GM21576 (cell line): Measurements from ENCODE around the gene UST.
A peak's percentile ranks its signal among the peaks of the same experiment; 100 is the strongest.

Experiments used
- ATAC-seq: cut with Tn5 transposase; IDR thresholded peaks from one replicate; pipeline ENCODE4 v1.9.1; 2021; ENCODE audit warnings: mild to moderate bottlenecking, moderate library complexity; ENCODE audit not compliant: unreplicated experiment

Gene UST

GRCh38 chr6:148746363-148747144, at the start of gene UST:
Gene UST, plus strand, starts transcription at chr6:148747030. Its CDS starts 401 bp downstream, at chr6:148747431.
- peak; percentile 44 for ATAC-seq

GRCh38 chr6:148697895-148698440, 48.9 kb upstream of the UST start:
- no peak for ATAC-seq

- no peak for ATAC-seq
Observed at GRCh38 chr6:148698671-148699180, 48.1 kb upstream of the UST start.

- no peak for ATAC-seq
Observed at GRCh38 chr6:148700047-148700715, 46.6 kb upstream of the UST start.

GRCh38 chr6:148700741-148701311, 46.0 kb upstream of the UST start:
- peak; percentile 73 for ATAC-seq

GRCh38 chr6:148701375-148701774, 45.5 kb upstream of the UST start:
- ATAC-seq, result peak; percentile 17

GRCh38 chr6:148703900-148704299, 42.9 kb upstream of the UST start:
- no peak for ATAC-seq

- no peak for ATAC-seq
Observed at GRCh38 chr6:148704400-148705246, 42.2 kb upstream of the UST start.

GRCh38 chr6:148708707-148709106, 38.1 kb upstream of the UST start:
- ATAC-seq, result no peak

- no peak for ATAC-seq
Observed at GRCh38 chr6:148709577-148709976, 37.3 kb upstream of the UST start.

GRCh38 chr6:148711833-148712654, 34.8 kb upstream of the UST start:
- no peak for ATAC-seq

- no peak for ATAC-seq
Observed at GRCh38 chr6:148713033-148713738, 33.6 kb upstream of the UST start.

- ATAC-seq, result no peak
Observed at GRCh38 chr6:148713921-148714320, 32.9 kb upstream of the UST start.

- ATAC-seq, result no peak
Observed at GRCh38 chr6:148716811-148717210, 30.0 kb upstream of the UST start.

- ATAC-seq, result no peak
Observed at GRCh38 chr6:148720406-148720805, 26.4 kb upstream of the UST start.

- ATAC-seq, result no peak
Observed at GRCh38 chr6:148720897-148721296, 25.9 kb upstream of the UST start.

- no peak for ATAC-seq
Observed at GRCh38 chr6:148723484-148723883, 23.3 kb upstream of the UST start.

GRCh38 chr6:148724428-148724827, 22.4 kb upstream of the UST start:
- ATAC-seq, result no peak

- ATAC-seq, result no peak
Observed at GRCh38 chr6:148727104-148727503, 19.7 kb upstream of the UST start.
